HEK293 (cell line): Measurements from ENCODE around the gene HDHD3.

Experiments
- CTCF ChIP-seq: fragments of 450-650 bp; formaldehyde crosslinking; IDR thresholded peaks from 2 replicates; pipeline ENCODE4 v1.5.1; 2016; ENCODE audit warnings: missing biosample characterization, missing genetic modification characterization
- YY1 ChIP-seq: fragments of 450-650 bp; formaldehyde crosslinking; IDR thresholded peaks from 2 replicates; pipeline ENCODE4 v1.5.1; 2018; ENCODE audit warnings: missing biosample characterization, missing genetic modification characterization
- ZFHX2 ChIP-seq: fragments of 450-650 bp; formaldehyde crosslinking; conservative IDR thresholded peaks from 2 replicates; pipeline ENCODE4 v1.5.1; 2016; ENCODE audit warnings: missing biosample characterization, missing genetic modification characterization
- ZNF112 ChIP-seq: fragments of 450-650 bp; formaldehyde crosslinking; IDR thresholded peaks from 2 replicates; pipeline ENCODE4 v1.5.0; 2017; ENCODE audit warnings: missing biosample characterization, missing genetic modification characterization
- ZNF157 ChIP-seq: fragments of 450-650 bp; formaldehyde crosslinking; IDR thresholded peaks from 2 replicates; pipeline ENCODE4 v1.5.1; 2016; ENCODE audit warnings: missing biosample characterization, missing genetic modification characterization
- ZNF23 ChIP-seq: fragments of 450-650 bp; formaldehyde crosslinking; IDR thresholded peaks from 2 replicates; pipeline ENCODE4 v1.5.1; 2016; ENCODE audit warnings: missing biosample characterization, missing genetic modification characterization, borderline replicate concordance
- ZNF274 ChIP-seq, 2 experiments: fragments of 200-500 bp in 1 of 2; fragments of 450-650 bp in 1 of 2; sonication (Bioruptor generic) in 1 of 2; formaldehyde crosslinking in 1 of 2; IDR thresholded peaks; 2 replicates each; pipeline versions ENCODE4 v1.5.1 to v1.6.1; 2014 to 2016; ENCODE audit warnings: borderline replicate concordance in 1 of 2, inconsistent platforms in 1 of 2, low read length in 1 of 2, missing biosample characterization in 1 of 2, missing genetic modification characterization in 1 of 2
- TF ChIP-seq, protein P1 (sequence below): fragments of 450-650 bp; formaldehyde crosslinking; IDR thresholded peaks from 2 replicates; pipeline ENCODE4 v1.5.1; 2016; ENCODE audit warnings: missing biosample characterization, missing genetic modification characterization, low read depth
- TF ChIP-seq, protein P2 (sequence below): fragments of 450-650 bp; formaldehyde crosslinking; IDR thresholded peaks from 2 replicates; pipeline ENCODE4 v1.5.1; 2016; ENCODE audit warnings: missing biosample characterization, missing genetic modification characterization

DNA sequence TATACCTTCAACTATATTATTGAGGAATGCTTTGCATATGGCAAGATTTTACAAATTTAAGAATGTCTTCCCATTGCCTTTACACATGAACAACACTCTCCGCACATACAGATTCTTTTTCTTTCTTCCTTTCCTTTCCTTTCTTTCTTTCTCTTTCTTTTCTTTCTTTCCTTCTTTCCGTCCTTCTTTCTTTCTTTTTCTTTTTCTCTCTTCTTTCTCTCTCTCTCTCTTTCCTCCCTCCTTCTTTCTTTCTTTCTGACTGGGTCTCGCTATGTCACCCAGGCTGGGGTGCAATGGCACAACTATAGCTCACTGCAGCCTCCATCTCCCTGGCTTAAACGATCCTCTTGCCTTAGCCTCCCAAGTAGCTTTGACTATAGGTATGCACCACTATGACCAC lies 50.6 kb downstream of the HDHD3 start:
- TF ChIP-seq ZFHX2 = no peak
- no peak for TF ChIP-seq CTCF (tag by site-specific recombination)
- TF ChIP-seq, protein P1, sequence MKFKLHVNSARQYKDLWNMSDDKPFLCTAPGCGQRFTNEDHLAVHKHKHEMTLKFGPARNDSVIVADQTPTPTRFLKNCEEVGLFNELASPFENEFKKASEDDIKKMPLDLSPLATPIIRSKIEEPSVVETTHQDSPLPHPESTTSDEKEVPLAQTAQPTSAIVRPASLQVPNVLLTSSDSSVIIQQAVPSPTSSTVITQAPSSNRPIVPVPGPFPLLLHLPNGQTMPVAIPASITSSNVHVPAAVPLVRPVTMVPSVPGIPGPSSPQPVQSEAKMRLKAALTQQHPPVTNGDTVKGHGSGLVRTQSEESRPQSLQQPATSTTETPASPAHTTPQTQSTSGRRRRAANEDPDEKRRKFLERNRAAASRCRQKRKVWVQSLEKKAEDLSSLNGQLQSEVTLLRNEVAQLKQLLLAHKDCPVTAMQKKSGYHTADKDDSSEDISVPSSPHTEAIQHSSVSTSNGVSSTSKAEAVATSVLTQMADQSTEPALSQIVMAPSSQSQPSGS (tag by site-specific recombination) = no peak
- TF ChIP-seq, protein P2, sequence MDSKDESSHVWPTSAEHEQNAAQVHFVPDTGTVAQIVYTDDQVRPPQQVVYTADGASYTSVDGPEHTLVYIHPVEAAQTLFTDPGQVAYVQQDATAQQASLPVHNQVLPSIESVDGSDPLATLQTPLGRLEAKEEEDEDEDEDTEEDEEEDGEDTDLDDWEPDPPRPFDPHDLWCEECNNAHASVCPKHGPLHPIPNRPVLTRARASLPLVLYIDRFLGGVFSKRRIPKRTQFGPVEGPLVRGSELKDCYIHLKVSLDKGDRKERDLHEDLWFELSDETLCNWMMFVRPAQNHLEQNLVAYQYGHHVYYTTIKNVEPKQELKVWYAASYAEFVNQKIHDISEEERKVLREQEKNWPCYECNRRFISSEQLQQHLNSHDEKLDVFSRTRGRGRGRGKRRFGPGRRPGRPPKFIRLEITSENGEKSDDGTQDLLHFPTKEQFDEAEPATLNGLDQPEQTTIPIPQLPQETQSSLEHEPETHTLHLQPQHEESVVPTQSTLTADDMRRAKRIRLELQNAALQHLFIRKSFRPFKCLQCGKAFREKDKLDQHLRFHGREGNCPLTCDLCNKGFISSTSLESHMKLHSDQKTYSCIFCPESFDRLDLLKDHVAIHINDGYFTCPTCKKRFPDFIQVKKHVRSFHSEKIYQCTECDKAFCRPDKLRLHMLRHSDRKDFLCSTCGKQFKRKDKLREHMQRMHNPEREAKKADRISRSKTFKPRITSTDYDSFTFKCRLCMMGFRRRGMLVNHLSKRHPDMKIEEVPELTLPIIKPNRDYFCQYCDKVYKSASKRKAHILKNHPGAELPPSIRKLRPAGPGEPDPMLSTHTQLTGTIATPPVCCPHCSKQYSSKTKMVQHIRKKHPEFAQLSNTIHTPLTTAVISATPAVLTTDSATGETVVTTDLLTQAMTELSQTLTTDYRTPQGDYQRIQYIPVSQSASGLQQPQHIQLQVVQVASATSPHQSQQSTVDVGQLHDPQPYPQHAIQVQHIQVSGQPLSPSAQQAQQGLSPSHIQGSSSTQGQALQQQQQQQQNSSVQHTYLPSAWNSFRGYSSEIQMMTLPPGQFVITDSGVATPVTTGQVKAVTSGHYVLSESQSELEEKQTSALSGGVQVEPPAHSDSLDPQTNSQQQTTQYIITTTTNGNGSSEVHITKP (tag by site-specific recombination) = no peak
- TF ChIP-seq ZNF274 (IDR thresholded peaks at IDR 0.05; ENCODE audit: low read length) = no peak
- TF ChIP-seq ZNF274 (tag by site-specific recombination; IDR thresholded peaks at IDR 0.05; ENCODE audit: borderline replicate concordance) = no peak
- TF ChIP-seq ZNF23 = no peak
- no peak for TF ChIP-seq ZNF112 (tag by site-specific recombination)
- no peak for TF ChIP-seq ZNF157 (tag by site-specific recombination)
- no peak for TF ChIP-seq YY1 (tag by site-specific recombination)
